ENCODE measurements around the gene DNM1. TPM values are rescaled to one million over a fixed set of nuclear protein-coding genes. Genes with fewer than 3 reads are reported as not detected.

The DNM1 gene
- total and polyA plus RNA-seq, 2 of the 8 experiments (the other 6 are each of a cell fraction or from before 2014, with no cell fraction given): 34.3 to 62.7 TPM

- TF ChIP-seq NANOG (IDR thresholded peaks at IDR 0.05; ENCODE audit: insufficient read depth, low read depth, low read length, poor library complexity, severe bottlenecking): peak; percentile 90
- TF ChIP-seq SIN3A (conservative IDR thresholded peaks at IDR 0.05 in 1 of 2, IDR thresholded peaks at IDR 0.05 in 1 of 2; ENCODE audit: low read depth in 1 of 2, low read length in 2 of 2): no peak
- no peak for TF ChIP-seq BACH1 (IDR thresholded peaks at IDR 0.05; ENCODE audit: low read length)
- TF ChIP-seq SRF (IDR thresholded peaks at IDR 0.05; ENCODE audit: low read depth, low read length): no peak
- TF ChIP-seq ATF3 (IDR thresholded peaks at IDR 0.05; ENCODE audit: insufficient read depth, low read depth, low read length): 0 out of 2 replicates have a peak, but pooled peaks have one; percentile 28
- TF ChIP-seq SIX5 (IDR thresholded peaks at IDR 0.05; ENCODE audit: low read depth, low read length): no peak
- TF ChIP-seq POLR2AphosphoS5 (IDR thresholded peaks at IDR 0.05; ENCODE audit: low read depth, low read length): peak; percentile 87
- no peak for TF ChIP-seq HDAC6 (IDR thresholded peaks at IDR 0.05; ENCODE audit: low read depth, low read length)
- no peak for TF ChIP-seq CHD7 (IDR thresholded peaks at IDR 0.05; ENCODE audit: insufficient replicate concordance, low read length)
Observed at GRCh38 chr9:128254855-128255759, 51.9 kb downstream of the DNM1 start (continued).
